AG04450 (cell line): Measurements from ENCODE around the gene EIF2D. TPM values are rescaled to one million over a fixed set of nuclear protein-coding genes. Genes with fewer than 3 reads are reported as not detected.

ENCODE experiments used
- CTCF ChIA-PET: fragments of 300-600, 350-600 bp; formaldehyde crosslinking; extraction: SDS; loops from one replicate; lab custom pipeline; 2022; ENCODE audit warnings: antibody characterized with exemption, inconsistent platforms; lab: Charles Lee
- POLR2A ChIA-PET: fragments of 350-600 bp; formaldehyde crosslinking; extraction: SDS; loops from one replicate; lab custom pipeline; 2021; ENCODE audit warnings: antibody characterized with exemption, inconsistent platforms; lab: Yijun Ruan, JAX
- DNase-seq: peaks from one replicate; pipeline ENCODE4 v3.0.0-alpha.2; 2011; ENCODE audit warnings: low read depth, low spot score
- H3K27ac ChIP-seq: one replicate; pipeline ENCODE4 v1.5.1; 2012; ENCODE audit warnings: low read depth, low read length, control low read depth
- H3K27me3 ChIP-seq: one replicate; pipeline ENCODE4 v1.6.0; 2012; ENCODE audit warnings: low read length; ENCODE audit not compliant: control insufficient read depth, insufficient read depth
- H3K4me3 ChIP-seq: 2 replicates; pipeline ENCODE4 v1.5.1; 2011; ENCODE audit warnings: mild to moderate bottlenecking, low read depth, low read length, control low read depth
- H3K9me3 ChIP-seq: 2 replicates; pipeline ENCODE4 v1.5.1; 2012; ENCODE audit warnings: low read length; ENCODE audit not compliant: control insufficient read depth, insufficient read depth
- polyA plus RNA-seq: library from polyadenylated mRNA; depleted of rRNA; stranded (reverse); fragments of >200 nt; gene quantifications from 2 replicates; pipeline ENCODE4 v1.2.3, GENCODE V29; 2011
- TF ChIP-seq, protein P1 (sequence below): IDR thresholded peaks from 2 replicates; pipeline ENCODE4 v1.5.1; 2011; ENCODE audit warnings: low read depth, low read length, control low read depth, inconsistent platforms

Gene EIF2D
- polyA plus RNA-seq, 1 experiment = 74.0 TPM

DNA sequence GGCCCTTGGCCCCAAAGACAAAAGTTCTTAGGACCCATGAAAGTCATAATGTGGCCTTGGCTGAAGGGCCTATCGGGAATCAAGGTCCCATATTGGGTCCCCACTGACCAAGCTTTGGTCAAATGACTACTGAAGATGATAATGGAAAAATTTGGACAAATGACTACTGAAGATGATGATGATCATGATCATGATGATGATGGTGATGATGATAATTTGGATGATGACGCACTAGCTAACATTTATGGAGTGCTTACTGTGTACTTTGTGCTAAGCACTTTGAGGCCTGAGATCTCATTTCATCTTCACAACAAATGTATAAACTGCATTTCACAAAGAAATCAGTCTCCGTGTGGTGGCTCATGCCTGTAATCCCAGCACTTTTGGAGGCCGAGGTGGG lies 39.4 kb downstream of the EIF2D start:
- Histone ChIP-seq H3K9me3 (no peaks in the 10 kb centered on the region; the same call in 1 of the 2 replicates), H3K27ac (no peak overlapping the region), H3K4me3 (no peak overlapping the region), H3K27me3 (peaks cover 3% of the 10 kb centered on the region)
- ChIA-PET CTCF (interaction anchor here (0.5 to 5.2 kb wide), 3 partner anchors 11 to 57 kb away, joined by 3 to 24 read pairs (median 9); no protein-coding TSS in a partner anchor), POLR2A (no interaction called here)
- TF ChIP-seq, protein P1, sequence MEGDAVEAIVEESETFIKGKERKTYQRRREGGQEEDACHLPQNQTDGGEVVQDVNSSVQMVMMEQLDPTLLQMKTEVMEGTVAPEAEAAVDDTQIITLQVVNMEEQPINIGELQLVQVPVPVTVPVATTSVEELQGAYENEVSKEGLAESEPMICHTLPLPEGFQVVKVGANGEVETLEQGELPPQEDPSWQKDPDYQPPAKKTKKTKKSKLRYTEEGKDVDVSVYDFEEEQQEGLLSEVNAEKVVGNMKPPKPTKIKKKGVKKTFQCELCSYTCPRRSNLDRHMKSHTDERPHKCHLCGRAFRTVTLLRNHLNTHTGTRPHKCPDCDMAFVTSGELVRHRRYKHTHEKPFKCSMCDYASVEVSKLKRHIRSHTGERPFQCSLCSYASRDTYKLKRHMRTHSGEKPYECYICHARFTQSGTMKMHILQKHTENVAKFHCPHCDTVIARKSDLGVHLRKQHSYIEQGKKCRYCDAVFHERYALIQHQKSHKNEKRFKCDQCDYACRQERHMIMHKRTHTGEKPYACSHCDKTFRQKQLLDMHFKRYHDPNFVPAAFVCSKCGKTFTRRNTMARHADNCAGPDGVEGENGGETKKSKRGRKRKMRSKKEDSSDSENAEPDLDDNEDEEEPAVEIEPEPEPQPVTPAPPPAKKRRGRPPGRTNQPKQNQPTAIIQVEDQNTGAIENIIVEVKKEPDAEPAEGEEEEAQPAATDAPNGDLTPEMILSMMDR = no peak
- no peak for DNase-seq

GRCh38 chr1:206570529-206570928 lies 41.7 kb downstream of the EIF2D start:
- ChIA-PET POLR2A (no interaction called here), CTCF (interaction anchor here (0.6 to 1.9 kb wide), 2 partner anchors 22 to 26 kb away, joined by 3 to 6 read pairs; no protein-coding TSS in a partner anchor)
- Histone ChIP-seq H3K9me3 (no peaks in the 10 kb centered on the region; the same call in 1 of the 2 replicates), H3K4me3 (no peak overlapping the region), H3K27ac (no peak overlapping the region), H3K27me3 (peaks cover 8% of the 10 kb centered on the region)
- no peak for DNase-seq
- TF ChIP-seq, protein P1 = no peak

DNA sequence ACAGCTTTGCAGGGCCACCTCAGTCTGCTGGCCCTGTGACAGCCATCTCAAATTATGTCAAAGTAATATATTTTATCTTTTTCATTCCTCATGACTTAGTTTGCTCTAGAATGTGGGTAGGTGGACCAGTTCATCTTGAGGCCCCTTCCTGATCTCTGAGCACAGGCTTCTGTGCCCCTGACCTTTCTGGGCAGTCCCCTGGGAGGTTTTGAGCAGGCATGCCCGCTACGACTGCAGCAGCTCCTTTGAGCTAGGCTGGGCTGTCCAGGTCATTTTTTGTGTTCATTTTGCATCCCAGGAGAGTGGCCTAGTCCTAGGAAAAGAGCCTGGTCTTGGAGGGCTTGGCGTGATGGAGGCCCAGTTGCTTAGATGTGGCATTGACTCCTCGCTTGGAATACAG lies 42.7 kb downstream of the EIF2D start:
- no peak for DNase-seq
- TF ChIP-seq, protein P1 = no peak
- Histone ChIP-seq H3K4me3 (no peak overlapping the region), H3K27me3 (peaks cover 8% of the 10 kb centered on the region), H3K27ac (no peak overlapping the region), H3K9me3 (no peaks in the 10 kb centered on the region; the same call in 1 of the 2 replicates)
- ChIA-PET CTCF (interaction anchor here (3.8 kb wide), 1 partner anchor 14 kb away, joined by 22 read pairs; no protein-coding TSS in a partner anchor), POLR2A (no interaction called here)

DNA sequence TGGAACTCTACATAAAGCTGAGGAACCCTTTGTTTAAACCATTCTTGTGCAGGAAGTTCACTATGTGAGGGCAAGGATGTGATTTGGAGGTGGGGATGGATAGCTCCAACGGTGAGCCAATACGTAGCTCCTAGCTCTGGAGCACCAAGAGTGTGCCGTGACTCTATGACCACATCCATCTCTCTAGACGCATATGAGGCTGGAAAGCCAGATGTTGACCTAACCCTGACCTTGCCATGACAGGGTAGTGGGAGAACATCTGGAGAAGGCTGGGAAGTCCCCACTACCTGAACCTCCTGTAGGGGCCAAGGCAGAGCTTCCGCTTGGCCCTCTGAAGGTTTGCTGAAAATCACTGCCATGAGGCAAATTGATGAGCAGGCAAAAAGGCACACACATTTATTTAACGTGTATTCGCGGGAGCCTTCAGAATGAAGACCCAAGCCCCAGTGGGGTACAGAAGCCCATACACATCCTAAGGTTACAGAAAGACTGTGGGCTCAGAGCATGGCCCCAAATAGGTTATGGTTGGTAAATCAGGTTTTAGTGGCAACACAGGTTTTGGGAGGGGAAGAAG lies 43.4 kb downstream of the EIF2D start:
- DNase-seq = no peak
- H3K9me3 ChIP-seq = no peaks in the 10 kb centered on the region; the same call in 1 of the 2 replicates
- CTCF ChIA-PET = interaction anchor here (1.8 to 3.8 kb wide), 2 partner anchors 14 to 24 kb away, joined by 7 to 22 read pairs; no protein-coding TSS in a partner anchor

DNA sequence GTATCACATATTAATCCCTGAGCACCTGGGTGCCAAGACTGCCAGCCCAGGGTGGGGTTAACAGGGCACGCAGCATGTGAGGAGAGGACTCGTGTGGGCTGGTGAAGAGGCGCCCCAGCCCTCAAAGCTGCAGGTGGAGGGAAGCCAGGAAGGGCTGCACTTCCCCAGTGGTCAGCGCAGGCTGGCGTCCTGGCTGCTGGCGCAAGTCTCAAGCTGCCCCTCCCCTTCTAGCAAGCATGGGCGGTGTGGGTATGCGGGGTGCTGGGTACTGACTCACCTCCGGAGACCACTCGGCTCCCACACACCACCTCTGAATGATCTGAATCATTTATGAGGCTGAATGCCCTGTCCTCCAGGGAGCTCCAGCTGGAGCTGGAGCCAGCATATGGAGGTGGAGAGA lies 44.0 kb downstream of the EIF2D start:
- Histone ChIP-seq H3K9me3 (no peaks in the 10 kb centered on the region; the same call in 1 of the 2 replicates), H3K4me3 (no peak overlapping the region), H3K27ac (no peak overlapping the region), H3K27me3 (peaks cover 8% of the 10 kb centered on the region)
- ChIA-PET POLR2A (interaction anchor here (0.5 kb wide), 1 partner anchor 147 kb away, joined by 6 read pairs; no protein-coding TSS in a partner anchor), CTCF (interaction anchor here (1.8 to 3.8 kb wide), 2 partner anchors 15 to 23 kb away, joined by 7 to 22 read pairs; no protein-coding TSS in a partner anchor)
- DNase-seq = no peak
- TF ChIP-seq, protein P1 = no peak

More for the DNA sequence above, 43.4 kb downstream of the EIF2D start:
- Histone ChIP-seq H3K27ac (no peak overlapping the region), H3K4me3 (no peak overlapping the region), H3K27me3 (peaks cover 8% of the 10 kb centered on the region)
- TF ChIP-seq, protein P1 = no peak
- POLR2A ChIA-PET = interaction anchor here (0.6 kb wide), 1 partner anchor 437 kb away, joined by 5 read pairs; no protein-coding TSS in a partner anchor
